GM18502 (cell line): ENCODE data around the gene CDKN2AIPNL.
"Not testable (repeated sequence)": the region's sequence is repeated elsewhere in the genome, so short reads cannot be mapped to it uniquely, and the experiment has no call there.

Experiments
- ATAC-seq: cut with Tn5 transposase; IDR thresholded peaks from one replicate; pipeline ENCODE4 v1.9.1; 2021; ENCODE audit warnings: mild to moderate bottlenecking; ENCODE audit not compliant: unreplicated experiment, poor library complexity

CDKN2AIPNL gene

GRCh38 chr5:134409321-134409720, 2.4 kb downstream of the CDKN2AIPNL start:
- no peak for ATAC-seq

GRCh38 chr5:134406390-134406789, 5.3 kb downstream of the CDKN2AIPNL start:
- no peak for ATAC-seq

DNA sequence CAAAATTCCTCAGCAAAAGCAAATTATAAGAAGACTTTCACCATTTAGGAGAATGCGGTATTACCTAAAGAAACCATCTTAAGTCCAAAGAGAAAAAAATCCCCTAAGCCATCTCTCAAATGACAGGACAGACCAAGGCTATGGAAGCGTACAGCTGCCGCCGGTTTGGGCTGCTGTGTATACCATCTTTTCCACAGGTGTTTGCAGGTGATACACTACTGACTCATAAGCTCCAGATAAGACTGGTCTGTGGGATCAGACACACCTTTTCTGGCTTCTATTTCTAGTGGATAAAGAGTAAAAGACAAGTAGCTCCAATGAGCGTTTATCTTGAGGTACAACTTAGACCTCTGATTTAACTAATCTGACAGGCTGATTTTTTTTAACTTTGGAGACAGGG, 7.7 kb downstream of the CDKN2AIPNL start:
- ATAC-seq, result no peak

DNA sequence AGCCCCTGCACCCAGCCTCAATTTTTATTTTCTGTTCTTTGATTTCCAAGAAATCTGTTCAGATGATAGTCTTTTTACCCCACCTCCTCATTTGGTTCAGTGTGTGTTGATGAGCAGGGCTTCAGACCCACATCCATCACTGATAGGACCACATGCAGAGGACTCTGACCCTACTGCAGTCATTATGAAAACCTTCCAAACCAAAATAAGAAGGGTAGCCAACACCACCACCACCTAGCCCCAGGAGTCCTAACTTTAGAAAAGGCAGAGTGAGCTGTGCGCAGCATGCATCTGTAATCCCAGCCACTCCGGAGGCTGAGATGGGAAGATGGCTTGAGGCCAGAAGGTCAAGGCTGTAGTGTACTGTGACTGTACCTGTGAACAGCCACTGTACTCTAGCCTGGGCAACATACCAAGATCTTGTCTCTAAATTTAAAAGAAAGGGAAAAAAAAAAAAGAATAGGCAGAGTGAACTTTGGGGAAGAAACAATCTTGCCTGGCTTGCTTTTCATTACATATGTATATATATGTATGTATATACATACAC, 13.0 kb downstream of the CDKN2AIPNL start:
- no peak for ATAC-seq

- ATAC-seq, result no peak
Measured at GRCh38 chr5:134397196-134397595, 14.5 kb downstream of the CDKN2AIPNL start.

- no peak for ATAC-seq
Measured at GRCh38 chr5:134396274-134396673, 15.4 kb downstream of the CDKN2AIPNL start.

DNA sequence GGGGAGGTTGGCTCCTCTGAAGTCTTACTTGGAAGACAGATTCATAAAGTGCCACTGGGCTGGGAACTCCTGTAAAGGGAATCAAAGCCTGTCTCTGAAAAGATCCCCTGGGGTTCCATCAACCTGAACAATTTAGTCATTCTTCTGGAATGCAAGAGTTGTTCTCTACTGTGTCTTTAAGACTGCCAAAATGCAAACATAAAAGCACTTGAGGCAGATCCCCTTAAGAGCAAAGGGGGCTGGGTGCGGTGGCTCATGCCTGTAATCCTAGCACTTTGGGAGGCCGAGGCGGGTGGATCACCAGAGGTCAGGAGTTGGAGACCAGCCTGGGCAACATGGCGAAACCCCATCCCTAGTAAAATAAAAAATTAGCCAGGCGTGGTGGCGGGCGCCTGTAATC, 16.7 kb downstream of the CDKN2AIPNL start:
- ATAC-seq, result no peak

GRCh38 chr5:134392301-134392700, 19.4 kb downstream of the CDKN2AIPNL start:
- no peak for ATAC-seq

DNA sequence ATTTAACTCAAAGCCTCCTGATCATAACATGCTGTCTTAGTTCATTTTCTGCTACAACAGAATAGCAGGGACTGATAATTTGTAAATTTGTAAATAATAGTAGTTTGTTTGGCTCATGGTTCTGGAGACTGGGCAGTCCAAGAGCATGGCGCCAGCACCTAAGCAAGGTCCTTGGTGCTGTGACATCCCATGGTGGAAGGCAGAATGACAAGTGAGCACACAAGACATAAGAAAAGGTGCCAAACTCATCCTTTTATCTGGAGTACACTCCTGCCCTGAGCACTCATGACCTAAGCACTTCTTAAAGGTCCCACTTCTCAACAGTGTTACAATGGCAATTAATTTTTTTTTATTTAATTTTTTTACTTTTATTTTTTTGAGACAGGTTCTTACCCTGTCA, 24.2 kb downstream of the CDKN2AIPNL start:
- ATAC-seq, result no peak

GRCh38 chr5:134383980-134384697, 27.5 kb downstream of the CDKN2AIPNL start:
- no peak for ATAC-seq

GRCh38 chr5:134382204-134382603, 29.5 kb downstream of the CDKN2AIPNL start:
- not testable (repeated sequence) for ATAC-seq

GRCh38 chr5:134380346-134380745, 31.3 kb downstream of the CDKN2AIPNL start:
- no peak for ATAC-seq

GRCh38 chr5:134374232-134374631, 37.4 kb downstream of the CDKN2AIPNL start:
- no peak for ATAC-seq

GRCh38 chr5:134373633-134374032, 38.0 kb downstream of the CDKN2AIPNL start:
- ATAC-seq, result not testable (repeated sequence)

DNA sequence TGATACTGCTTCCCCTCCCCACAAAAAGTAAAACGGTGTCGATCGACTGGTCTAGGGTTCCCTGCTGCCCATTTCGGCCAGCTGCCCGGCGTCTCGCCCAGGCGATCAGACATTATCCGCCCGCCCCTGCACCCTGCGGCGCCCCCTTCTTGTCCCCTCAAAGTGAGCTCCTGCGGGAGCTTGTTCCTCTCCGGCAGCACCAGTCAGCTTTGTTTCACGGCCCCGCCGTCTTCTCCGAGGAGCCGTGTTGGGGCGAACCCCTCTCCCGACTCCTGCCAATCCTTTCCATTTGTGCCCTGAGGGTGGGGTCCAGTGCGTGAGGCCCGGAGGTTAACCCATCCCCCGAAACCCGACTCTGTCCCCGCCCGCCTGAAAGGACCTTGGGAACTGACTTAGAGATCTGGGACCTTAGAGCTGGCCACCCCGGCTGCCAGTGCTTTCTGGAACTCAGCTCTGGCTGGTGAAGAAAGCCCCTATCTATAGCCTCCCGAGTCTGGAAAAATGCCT, 39.8 kb downstream of the CDKN2AIPNL start:
- ATAC-seq, result no peak

GRCh38 chr5:134370871-134371833, 40.5 kb downstream of the CDKN2AIPNL start, which contains the start of gene UBE2B:
Gene UBE2B, plus strand, starts transcription at chr5:134371569. Its CDS starts 27 bp downstream, at chr5:134371596.
- peak; percentile 76 for ATAC-seq

- ATAC-seq, result peak; percentile 17
Measured at GRCh38 chr5:134370311-134370870, 41.3 kb downstream of the CDKN2AIPNL start.

GRCh38 chr5:134365604-134366003, 46.1 kb downstream of the CDKN2AIPNL start:
- no peak for ATAC-seq

DNA sequence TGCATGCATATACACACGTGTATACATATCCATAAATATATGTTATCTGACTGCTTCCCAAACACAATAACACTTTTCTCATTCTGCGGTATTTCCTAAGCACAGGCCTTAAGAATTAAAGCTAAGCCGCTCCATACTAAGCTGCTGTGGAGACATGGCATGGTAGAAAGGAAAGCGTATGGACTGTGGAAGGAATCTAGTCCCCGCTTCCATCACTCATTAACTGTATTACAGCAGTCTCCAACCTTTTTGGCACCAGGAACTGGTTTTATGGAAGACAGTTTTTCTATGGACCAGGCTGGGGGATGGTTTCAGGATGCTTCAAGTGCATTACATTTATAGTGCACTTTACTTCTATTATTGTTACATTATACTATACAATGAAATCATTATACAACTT, 56.0 kb downstream of the CDKN2AIPNL start:
- ATAC-seq, result no peak
